KMS-11 (cell line): ENCODE results near the gene THAP4.

ENCODE experiments used
- H2AFZ ChIP-seq: fragments of 200-600 bp; sonication (generic); 2 replicates; pipeline ENCODE4 v1.6.1; 2016; ENCODE audit warnings: antibody characterized with exemption, mixed run types, low read depth
- H3K27ac ChIP-seq: fragments of 200-600 bp; sonication (generic); 2 replicates; pipeline ENCODE4 v1.6.1; 2016; ENCODE audit warnings: mild to moderate bottlenecking, mixed run types
- H3K27me3 ChIP-seq: fragments of 200-600 bp; sonication (generic); 2 replicates; pipeline ENCODE4 v1.6.1; 2017; ENCODE audit warnings: mild to moderate bottlenecking, low read depth, mixed run types, moderate library complexity; ENCODE audit not compliant: insufficient read depth
- H3K36me3 ChIP-seq: fragments of 200-600 bp; sonication (generic); 2 replicates; pipeline ENCODE4 v1.6.1; 2017; ENCODE audit warnings: mild to moderate bottlenecking, mixed run types; ENCODE audit not compliant: insufficient read depth
- H3K4me1 ChIP-seq: fragments of 200-600 bp; sonication (generic); 2 replicates; pipeline ENCODE4 v1.6.1; 2016; ENCODE audit warnings: mild to moderate bottlenecking, low read depth, mixed run types; ENCODE audit not compliant: poor library complexity, severe bottlenecking
- H3K4me2 ChIP-seq: fragments of 200-600 bp; sonication (generic); 2 replicates; pipeline ENCODE4 v1.7.0; 2016; ENCODE audit warnings: mild to moderate bottlenecking, mixed run types
- H3K4me3 ChIP-seq: fragments of 200-600 bp; sonication (generic); IDR thresholded peaks from 2 replicates; pipeline ENCODE4 v1.6.1; 2017; ENCODE audit warnings: low read depth, low read length, mixed read lengths; ENCODE audit not compliant: insufficient read depth
- H3K79me2 ChIP-seq: fragments of 200-600 bp; sonication (generic); 2 replicates; pipeline ENCODE4 v1.6.1; 2016; ENCODE audit warnings: low read depth, mixed run types; ENCODE audit not compliant: insufficient read depth
- H3K9ac ChIP-seq: fragments of 200-600 bp; sonication (generic); 2 replicates; pipeline ENCODE4 v1.6.1; 2016; ENCODE audit warnings: mild to moderate bottlenecking, mixed run types
- H4K20me1 ChIP-seq: fragments of 200-600 bp; sonication (generic); 2 replicates; pipeline ENCODE4 v1.6.1; 2016; ENCODE audit warnings: mild to moderate bottlenecking, mixed run types; ENCODE audit not compliant: insufficient read depth
- CTCF ChIP-seq: fragments of 200-600 bp; sonication (generic); conservative IDR thresholded peaks from 2 replicates; pipeline ENCODE4 v1.6.1; 2017; ENCODE audit warnings: low read depth, mild to moderate bottlenecking, antibody characterized with exemption, low read length, moderate library complexity, mixed read lengths

Gene THAP4

GRCh38 chr2:241671457-241672240 lies 34.7 kb upstream of the THAP4 start:
- H3K4me3 ChIP-seq, result no peak overlapping the region
- H3K9ac ChIP-seq, result no peak overlapping the region
- H3K36me3 ChIP-seq, result no peaks in the 10 kb centered on the region; the same call in 1 of the 2 replicates
- TF ChIP-seq CTCF, result no peak
- no peak overlapping the region for H3K27ac ChIP-seq
- no peak overlapping the region for H3K4me2 ChIP-seq
- H3K27me3 ChIP-seq, result no peaks in the 10 kb centered on the region
- peaks cover 13% of the 10 kb centered on the region for H3K4me1 ChIP-seq
- no peaks in the 10 kb centered on the region for H4K20me1 ChIP-seq
- H2AFZ ChIP-seq, result no peak overlapping the region
- H3K79me2 ChIP-seq, result no peaks in the 10 kb centered on the region

GRCh38 chr2:241670333-241671110 lies 33.6 kb upstream of the THAP4 start:
- H3K27me3 ChIP-seq, result no peaks in the 10 kb centered on the region
- no peak overlapping the region for H2AFZ ChIP-seq
- no peak overlapping the region for H3K4me2 ChIP-seq
- H3K36me3 ChIP-seq, result no peaks in the 10 kb centered on the region; the same call in 1 of the 2 replicates
- peaks cover 13% of the 10 kb centered on the region for H3K4me1 ChIP-seq
- no peak overlapping the region for H3K27ac ChIP-seq
- no peak overlapping the region for H3K9ac ChIP-seq
- H3K4me3 ChIP-seq, result no peak overlapping the region
- no peak for TF ChIP-seq CTCF
- H4K20me1 ChIP-seq, result no peaks in the 10 kb centered on the region
- no peaks in the 10 kb centered on the region for H3K79me2 ChIP-seq

GRCh38 chr2:241668839-241669238 lies 31.9 kb upstream of the THAP4 start:
- no peak overlapping the region for H2AFZ ChIP-seq
- no peaks in the 10 kb centered on the region for H3K27me3 ChIP-seq
- H3K4me2 ChIP-seq, result no peak overlapping the region
- no peaks in the 10 kb centered on the region; the same call in 1 of the 2 replicates for H3K36me3 ChIP-seq
- no peak overlapping the region for H3K27ac ChIP-seq
- peaks cover 13% of the 10 kb centered on the region for H3K4me1 ChIP-seq
- no peak overlapping the region for H3K9ac ChIP-seq
- no peaks in the 10 kb centered on the region for H4K20me1 ChIP-seq
- no peak for TF ChIP-seq CTCF
- no peaks in the 10 kb centered on the region for H3K79me2 ChIP-seq
- H3K4me3 ChIP-seq, result no peak overlapping the region

GRCh38 chr2:241668354-241668753 lies 31.4 kb upstream of the THAP4 start:
- no peaks in the 10 kb centered on the region; the same call in 1 of the 2 replicates for H3K36me3 ChIP-seq

More at GRCh38 chr2:241668354-241668753, 31.4 kb upstream of the THAP4 start:
- no peak overlapping the region for H3K4me2 ChIP-seq
- H4K20me1 ChIP-seq, result no peaks in the 10 kb centered on the region
- H3K4me1 ChIP-seq, result peaks cover 13% of the 10 kb centered on the region
- H2AFZ ChIP-seq, result no peak overlapping the region
- no peaks in the 10 kb centered on the region for H3K79me2 ChIP-seq
- H3K4me3 ChIP-seq, result no peak overlapping the region
- H3K27ac ChIP-seq, result no peak overlapping the region
- H3K27me3 ChIP-seq, result no peaks in the 10 kb centered on the region
- no peak for TF ChIP-seq CTCF
- no peak overlapping the region for H3K9ac ChIP-seq
